H9 (cell line): Measurements from ENCODE around the gene PHACTR1. TPM values are rescaled to one million over a fixed set of nuclear protein-coding genes. Genes with fewer than 3 reads are reported as not detected.

Source experiments
- DNase-seq: peaks from one replicate; pipeline ENCODE4 v3.0.0-alpha.2; 2017
- H2AFZ ChIP-seq: one replicate; pipeline ENCODE4 v1.6.1; 2013; ENCODE audit warnings: mild to moderate bottlenecking, low read length, control low read depth, moderate library complexity
- H2AK5ac ChIP-seq: 2 replicates; pipeline ENCODE4 v1.6.1; 2013; ENCODE audit warnings: low read length, control low read depth, mixed read lengths; ENCODE audit not compliant: insufficient read length
- H2BK120ac ChIP-seq: one replicate; pipeline ENCODE4 v1.6.1; 2013; ENCODE audit warnings: low read depth, mild to moderate bottlenecking, low read length, control low read depth, inconsistent platforms; ENCODE audit not compliant: poor library complexity, severe bottlenecking
- H2BK12ac ChIP-seq: 2 replicates; pipeline ENCODE4 v1.6.1; 2013; ENCODE audit warnings: low read length, control low read depth, mixed read lengths, low read depth; ENCODE audit not compliant: insufficient read length
- H2BK15ac ChIP-seq: 2 replicates; pipeline ENCODE4 v1.6.1; 2013; ENCODE audit warnings: low read depth, low read length, control low read depth
- H2BK20ac ChIP-seq: one replicate; pipeline ENCODE4 v1.6.1; 2013; ENCODE audit warnings: low read depth, mild to moderate bottlenecking, low read length, control low read depth, inconsistent platforms; ENCODE audit not compliant: poor library complexity, severe bottlenecking
- H2BK5ac ChIP-seq: 2 replicates; pipeline ENCODE4 v1.6.1; 2013; ENCODE audit warnings: low read length, control low read depth, mixed read lengths; ENCODE audit not compliant: insufficient read length
- H3K14ac ChIP-seq: 2 replicates; pipeline ENCODE4 v1.6.1; 2013; ENCODE audit warnings: low read length, control low read depth; ENCODE audit not compliant: insufficient read depth
- H3K18ac ChIP-seq: 2 replicates; pipeline ENCODE4 v1.6.1; 2013; ENCODE audit warnings: low read depth, mild to moderate bottlenecking, mixed read lengths, low read length, control low read depth; ENCODE audit not compliant: insufficient read length
- H3K23ac ChIP-seq: 2 replicates; pipeline ENCODE4 v1.6.1; 2013; ENCODE audit warnings: low read length, control low read depth, mixed read lengths, low read depth; ENCODE audit not compliant: insufficient read length
- H3K23me2 ChIP-seq: 2 replicates; pipeline ENCODE4 v1.6.1; 2013; ENCODE audit warnings: low read depth, mild to moderate bottlenecking, mixed read lengths, low read length, control low read depth; ENCODE audit not compliant: insufficient read length, poor library complexity, severe bottlenecking
- H3K27ac ChIP-seq: 2 replicates; pipeline ENCODE4 v1.5.1; 2013; ENCODE audit warnings: low read length, control low read depth, mixed read lengths, low read depth; ENCODE audit not compliant: insufficient read length
- H3K27me3 ChIP-seq: 2 replicates; pipeline ENCODE4 v1.6.1; 2013; ENCODE audit warnings: low read length, control low read depth, inconsistent platforms; ENCODE audit not compliant: insufficient read depth
- H3K4ac ChIP-seq: 2 replicates; pipeline ENCODE4 v1.6.1; 2013; ENCODE audit warnings: low read depth, mild to moderate bottlenecking, control low read depth, inconsistent platforms, low read length, moderate library complexity
- H3K4me1 ChIP-seq: 2 replicates; pipeline ENCODE4 v1.6.1; 2013; ENCODE audit warnings: low read length, control low read depth, inconsistent platforms; ENCODE audit not compliant: insufficient read depth
- H3K4me2 ChIP-seq: 2 replicates; pipeline ENCODE4 v1.6.1; 2013; ENCODE audit warnings: low read length, control low read depth, mixed read lengths; ENCODE audit not compliant: insufficient read length, insufficient read depth
- H3K56ac ChIP-seq: 2 replicates; pipeline ENCODE4 v1.6.1; 2013; ENCODE audit warnings: low read depth, mild to moderate bottlenecking, mixed read lengths, low read length, control low read depth; ENCODE audit not compliant: insufficient read length
- H3K79me1 ChIP-seq: 2 replicates; pipeline ENCODE4 v1.6.1; 2013; ENCODE audit warnings: low read depth, mild to moderate bottlenecking, moderate library complexity, low read length, control low read depth, inconsistent platforms; ENCODE audit not compliant: insufficient read depth, poor library complexity, severe bottlenecking
- H3K79me2 ChIP-seq: 2 replicates; pipeline ENCODE4 v1.6.1; 2013; ENCODE audit warnings: low read length, control low read depth, inconsistent platforms; ENCODE audit not compliant: insufficient read depth
- H3K9ac ChIP-seq: 2 replicates; pipeline ENCODE4 v1.6.1; 2013; ENCODE audit warnings: low read length, control low read depth, mixed read lengths; ENCODE audit not compliant: insufficient read length; ENCODE audit errors: extremely low read depth
- H3K9me3 ChIP-seq: one replicate; pipeline ENCODE4 v1.6.1; 2013; ENCODE audit warnings: low read depth, low read length, inconsistent platforms; ENCODE audit not compliant: control insufficient read depth
- H3T11ph ChIP-seq: one replicate; pipeline ENCODE4 v1.6.1; 2013; ENCODE audit warnings: mild to moderate bottlenecking, low read length, control low read depth, inconsistent platforms
- H4K20me1 ChIP-seq: one replicate; pipeline ENCODE4 v1.6.1; 2013; ENCODE audit not compliant: control insufficient read depth, insufficient read length, insufficient read depth
- H4K5ac ChIP-seq: 2 replicates; pipeline ENCODE4 v1.6.1; 2013; ENCODE audit warnings: low read depth, mild to moderate bottlenecking, mixed read lengths, low read length, control low read depth; ENCODE audit not compliant: insufficient read length
- H4K8ac ChIP-seq: replicated peaks from 2 replicates; pipeline ENCODE4 v1.6.1; 2013; ENCODE audit warnings: low read length, control low read depth, mixed read lengths, low read depth; ENCODE audit not compliant: insufficient read length
- H4K91ac ChIP-seq: 2 replicates; pipeline ENCODE4 v1.6.1; 2013; ENCODE audit warnings: low read depth, mild to moderate bottlenecking, moderate library complexity, mixed read lengths, low read length, control low read depth; ENCODE audit not compliant: insufficient read length
- H3K27ac Mint-ChIP-seq, 3 experiments: 2 replicates in 2 of 3; 3 replicates in 1 of 3; pipeline ENCODE4 v1.8.0; 2020 to 2021; ENCODE audit warnings: mixed read lengths in 3 of 3, mild to moderate bottlenecking in 1 of 3, moderate library complexity in 1 of 3
- H3K27me3 Mint-ChIP-seq: 2 replicates; pipeline ENCODE4 v1.8.0; 2021; ENCODE audit warnings: low read depth, mild to moderate bottlenecking, moderate library complexity, mixed read lengths
- H3K36me3 Mint-ChIP-seq, 3 experiments: 2 replicates in 2 of 3; 3 replicates in 1 of 3; pipeline ENCODE4 v1.8.0; 2020 to 2021; ENCODE audit warnings: low read depth in 3 of 3, mixed read lengths in 3 of 3; ENCODE audit not compliant: insufficient read depth in 1 of 3
- H3K4me1 Mint-ChIP-seq, 2 experiments: 2 replicates each; pipeline ENCODE4 v1.8.0; 2020; ENCODE audit warnings: mixed read lengths in 2 of 2
- H3K4me3 Mint-ChIP-seq, 2 experiments: 2 replicates in 1 of 2; 3 replicates in 1 of 2; pipeline ENCODE4 v1.8.0; 2020 to 2021; ENCODE audit warnings: mild to moderate bottlenecking in 2 of 2, mixed read lengths in 2 of 2, moderate library complexity in 1 of 2
- H3K9me3 Mint-ChIP-seq, 2 experiments: 2 replicates in 1 of 2; 3 replicates in 1 of 2; pipeline ENCODE4 v1.8.0; 2020; ENCODE audit warnings: mild to moderate bottlenecking in 2 of 2, mixed read lengths in 2 of 2, moderate library complexity in 1 of 2
- WGBS: extraction: QIAGEN DNeasy Blood & Tissue Kit; methylation state at CpG from one replicate; pipeline ENCODE4 v1.1.7; 2013; ENCODE audit warnings: missing lambda C conversion rate, low lambda C conversion rate, mixed read lengths; ENCODE audit not compliant: insufficient read length; ENCODE audit errors: extremely low coverage; 5-methylcytosine and 5-hydroxymethylcytosine counted together
- total RNA-seq: library from RNA; stranded (reverse); gene quantifications from 2 replicates; pipeline ENCODE4 v1.2.1, GENCODE V29; 2021
- TF ChIP-seq, protein P1 (sequence below): fragments of 200-600 bp; sonication (generic); conservative IDR thresholded peaks from 3 replicates; pipeline ENCODE4 v1.8.0; 2021; ENCODE audit warnings: antibody characterized with exemption, mild to moderate bottlenecking

PHACTR1 gene
- total RNA-seq, 1 experiment from 2014 or later: 15.9 TPM

DNA sequence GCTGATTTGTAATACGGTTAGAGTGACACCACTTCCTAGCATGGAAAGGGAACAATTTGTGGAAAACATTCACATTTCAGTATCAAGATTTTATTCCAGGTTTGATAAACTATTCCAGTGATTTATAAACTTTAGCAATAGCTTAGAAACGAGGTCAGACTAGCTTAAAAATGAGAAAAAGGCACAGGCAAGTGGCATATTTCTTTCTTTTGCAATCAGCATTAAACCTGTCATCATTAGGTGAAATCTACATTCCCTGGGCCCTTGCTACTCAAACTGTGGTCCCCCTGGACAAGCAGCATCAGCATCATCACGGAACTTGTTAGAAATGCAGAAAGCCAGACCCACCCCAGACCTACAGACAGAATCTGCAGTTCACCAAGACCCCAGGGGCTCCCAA is 581.9 kb downstream of the PHACTR1 start:
- Mint-ChIP-seq H3K4me3 (no peak overlapping the region), H3K9me3 (no peaks in the 10 kb centered on the region), H3K36me3 (peaks cover 23 to 55% (median 54%) of the 10 kb centered on the region in 3 experiments; a peak in 6 of 7 replicates), H3K27me3 (no peaks in the 10 kb centered on the region), H3K27ac (no peak overlapping the region), H3K4me1 (peaks cover 0 to 3% of the 10 kb centered on the region in 2 experiments; a peak in 1 of 4 replicates)
- Histone ChIP-seq H4K8ac (no peak overlapping the region), H2BK120ac (no peak overlapping the region), H3K27ac (no peak overlapping the region), H4K5ac (no peak overlapping the region), H3K9ac (no peak overlapping the region), H3K4me1 (no peaks in the 10 kb centered on the region), H3K14ac (no peak overlapping the region), H3K4me2 (no peak overlapping the region), H3K27me3 (no peaks in the 10 kb centered on the region), H3K79me2 (no peaks in the 10 kb centered on the region), H3K79me1 (no peaks in the 10 kb centered on the region), H4K91ac (no peak overlapping the region), H4K20me1 (no peaks in the 10 kb centered on the region), H3K23me2 (no peaks in the 10 kb centered on the region), H3K4ac (no peak overlapping the region), H3K56ac (no peak overlapping the region), H2AFZ (no peak overlapping the region), H2BK5ac (no peak overlapping the region), H2BK15ac (no peak overlapping the region), H2AK5ac (no peak overlapping the region), H2BK12ac (no peak overlapping the region), H3T11ph (no peak overlapping the region), H3K23ac (no peak overlapping the region), H2BK20ac (no peak overlapping the region), H3K9me3 (no peaks in the 10 kb centered on the region), H3K18ac (no peak overlapping the region)
- no CpG with 5 or more reads among the region's 3 CpGs for WGBS
- TF ChIP-seq, protein P1, sequence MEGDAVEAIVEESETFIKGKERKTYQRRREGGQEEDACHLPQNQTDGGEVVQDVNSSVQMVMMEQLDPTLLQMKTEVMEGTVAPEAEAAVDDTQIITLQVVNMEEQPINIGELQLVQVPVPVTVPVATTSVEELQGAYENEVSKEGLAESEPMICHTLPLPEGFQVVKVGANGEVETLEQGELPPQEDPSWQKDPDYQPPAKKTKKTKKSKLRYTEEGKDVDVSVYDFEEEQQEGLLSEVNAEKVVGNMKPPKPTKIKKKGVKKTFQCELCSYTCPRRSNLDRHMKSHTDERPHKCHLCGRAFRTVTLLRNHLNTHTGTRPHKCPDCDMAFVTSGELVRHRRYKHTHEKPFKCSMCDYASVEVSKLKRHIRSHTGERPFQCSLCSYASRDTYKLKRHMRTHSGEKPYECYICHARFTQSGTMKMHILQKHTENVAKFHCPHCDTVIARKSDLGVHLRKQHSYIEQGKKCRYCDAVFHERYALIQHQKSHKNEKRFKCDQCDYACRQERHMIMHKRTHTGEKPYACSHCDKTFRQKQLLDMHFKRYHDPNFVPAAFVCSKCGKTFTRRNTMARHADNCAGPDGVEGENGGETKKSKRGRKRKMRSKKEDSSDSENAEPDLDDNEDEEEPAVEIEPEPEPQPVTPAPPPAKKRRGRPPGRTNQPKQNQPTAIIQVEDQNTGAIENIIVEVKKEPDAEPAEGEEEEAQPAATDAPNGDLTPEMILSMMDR: no peak
- no peak for DNase-seq
